ENCODE measurements around the gene ACSS1. TPM values are rescaled to one million over a fixed set of nuclear protein-coding genes. Genes with fewer than 3 reads are reported as not detected.

ACSS1 gene
- total RNA-seq, 1 donor from 2014 or later = 164 TPM

- intact Hi-C loops (cut with micrococcal nuclease) = no loop called here
- DNase-seq = no peak
- ATAC-seq = no peak
Observed at GRCh38 chr20:25020345-25020744, 37.6 kb downstream of the ACSS1 start.

- no peak for DNase-seq
- intact Hi-C loops (cut with micrococcal nuclease) = no loop called here
Observed at GRCh38 chr20:25019381-25020155, 38.4 kb downstream of the ACSS1 start.

GRCh38 chr20:25018841-25019240 lies 39.1 kb downstream of the ACSS1 start:
- intact Hi-C loops (cut with micrococcal nuclease) = no loop called here
- ATAC-seq = no peak
- no peak for DNase-seq

More at GRCh38 chr20:25019381-25020155, 38.4 kb downstream of the ACSS1 start:
- no peak for ATAC-seq

- ATAC-seq = no peak
- no peak for DNase-seq
- intact Hi-C loops (cut with micrococcal nuclease) = no loop called here
Observed at GRCh38 chr20:25018425-25018824, 39.5 kb downstream of the ACSS1 start.

- DNase-seq = no peak
- intact Hi-C loops (cut with micrococcal nuclease) = no loop called here
- peak; percentile 12 for ATAC-seq
Observed at GRCh38 chr20:25017257-25017803, 40.6 kb downstream of the ACSS1 start.

- intact Hi-C loops (cut with micrococcal nuclease) = no loop called here
- DNase-seq = no peak
- ATAC-seq = no peak
Observed at GRCh38 chr20:25016471-25016870, 41.5 kb downstream of the ACSS1 start.

GRCh38 chr20:25015986-25016385 lies 42.0 kb downstream of the ACSS1 start:
- intact Hi-C loops (cut with micrococcal nuclease) = no loop called here
- ATAC-seq (no peak), DNase-seq (no peak)

- ATAC-seq (no peak), DNase-seq (no peak)
- intact Hi-C loops (cut with micrococcal nuclease) = no loop called here
Observed at GRCh38 chr20:25014816-25015215, 43.1 kb downstream of the ACSS1 start.

- no peak for DNase-seq
- no peak for ATAC-seq
- intact Hi-C loops (cut with micrococcal nuclease) = no loop called here
Observed at GRCh38 chr20:25013478-25014380, 44.2 kb downstream of the ACSS1 start.

GRCh38 chr20:25012616-25013189 lies 45.2 kb downstream of the ACSS1 start:
- intact Hi-C loops (cut with micrococcal nuclease) = no loop called here
- ATAC-seq (no peak), DNase-seq (no peak)

GRCh38 chr20:25011831-25012241 lies 46.1 kb downstream of the ACSS1 start:
- DNase-seq = no peak
- peak; percentile 25 for ATAC-seq
- intact Hi-C loops (cut with micrococcal nuclease) = no loop called here

- ATAC-seq = no peak
- DNase-seq = no peak
- intact Hi-C loops (cut with micrococcal nuclease) = no loop called here
Observed at GRCh38 chr20:25011261-25011660, 46.7 kb downstream of the ACSS1 start.

GRCh38 chr20:25009218-25010145 lies 48.5 kb downstream of the ACSS1 start:
- peak; percentile 64 for DNase-seq
- ATAC-seq = peak; percentile 72
- intact Hi-C loops (cut with micrococcal nuclease) = no loop called here

GRCh38 chr20:25008388-25009217 lies 49.3 kb downstream of the ACSS1 start:
- DNase-seq (no peak), ATAC-seq (no peak)
- intact Hi-C loops (cut with micrococcal nuclease) = no loop called here

- intact Hi-C loops (cut with micrococcal nuclease) = no loop called here
- DNase-seq (no peak), ATAC-seq (no peak)
Observed at GRCh38 chr20:25007491-25008305, 50.2 kb downstream of the ACSS1 start.

- DNase-seq = no peak
- intact Hi-C loops (cut with micrococcal nuclease) = no loop called here
- ATAC-seq = no peak
Observed at GRCh38 chr20:25006431-25007167, 51.3 kb downstream of the ACSS1 start.
